Ishikawa (cell line): ENCODE data around the gene PDIA5.

Experiments used
- CEBPB ChIP-seq: IDR thresholded peaks from 2 replicates; pipeline ENCODE4 v1.6.1; 2012
- CREB1 ChIP-seq: IDR thresholded peaks from 2 replicates; pipeline ENCODE4 v1.6.1; 2012; ENCODE audit warnings: low read depth
- EGR1 ChIP-seq: IDR thresholded peaks from 2 replicates; pipeline ENCODE4 v1.6.1; 2012
- EP300 ChIP-seq: IDR thresholded peaks from 2 replicates; pipeline ENCODE4 v1.6.1; 2012; ENCODE audit warnings: borderline replicate concordance
- FOXM1 ChIP-seq: IDR thresholded peaks from 2 replicates; pipeline ENCODE4 v1.6.1; 2012; ENCODE audit warnings: low read depth, borderline replicate concordance
- NFIC ChIP-seq: IDR thresholded peaks from 2 replicates; pipeline ENCODE4 v1.6.1; 2012
- RAD21 ChIP-seq: IDR thresholded peaks from 2 replicates; pipeline ENCODE4 v1.6.1; 2012; ENCODE audit warnings: low read depth
- TAF1 ChIP-seq: IDR thresholded peaks from 2 replicates; pipeline ENCODE4 v1.6.1; 2012; ENCODE audit warnings: low read depth, mild to moderate bottlenecking
- TCF12 ChIP-seq: IDR thresholded peaks from 2 replicates; pipeline ENCODE4 v1.6.1; 2012; ENCODE audit warnings: low read depth
- TEAD4 ChIP-seq: IDR thresholded peaks from 2 replicates; pipeline ENCODE4 v1.6.1; 2012
- YY1 ChIP-seq: IDR thresholded peaks from 2 replicates; pipeline ENCODE4 v1.6.1; 2012; ENCODE audit warnings: low read depth
- ZBTB7A ChIP-seq: IDR thresholded peaks from 2 replicates; pipeline ENCODE4 v1.6.1; 2012; ENCODE audit warnings: low read depth
- TF ChIP-seq, protein P1 (sequence below): IDR thresholded peaks from 2 replicates; pipeline ENCODE4 v1.6.1; 2012; ENCODE audit warnings: low read depth, mild to moderate bottlenecking
- TF ChIP-seq, protein P2 (sequence below): IDR thresholded peaks from 2 replicates; pipeline ENCODE4 v1.6.1; 2012
- TF ChIP-seq, protein P3 (sequence below): IDR thresholded peaks from 2 replicates; pipeline ENCODE4 v1.6.1; 2012

PDIA5 gene

DNA sequence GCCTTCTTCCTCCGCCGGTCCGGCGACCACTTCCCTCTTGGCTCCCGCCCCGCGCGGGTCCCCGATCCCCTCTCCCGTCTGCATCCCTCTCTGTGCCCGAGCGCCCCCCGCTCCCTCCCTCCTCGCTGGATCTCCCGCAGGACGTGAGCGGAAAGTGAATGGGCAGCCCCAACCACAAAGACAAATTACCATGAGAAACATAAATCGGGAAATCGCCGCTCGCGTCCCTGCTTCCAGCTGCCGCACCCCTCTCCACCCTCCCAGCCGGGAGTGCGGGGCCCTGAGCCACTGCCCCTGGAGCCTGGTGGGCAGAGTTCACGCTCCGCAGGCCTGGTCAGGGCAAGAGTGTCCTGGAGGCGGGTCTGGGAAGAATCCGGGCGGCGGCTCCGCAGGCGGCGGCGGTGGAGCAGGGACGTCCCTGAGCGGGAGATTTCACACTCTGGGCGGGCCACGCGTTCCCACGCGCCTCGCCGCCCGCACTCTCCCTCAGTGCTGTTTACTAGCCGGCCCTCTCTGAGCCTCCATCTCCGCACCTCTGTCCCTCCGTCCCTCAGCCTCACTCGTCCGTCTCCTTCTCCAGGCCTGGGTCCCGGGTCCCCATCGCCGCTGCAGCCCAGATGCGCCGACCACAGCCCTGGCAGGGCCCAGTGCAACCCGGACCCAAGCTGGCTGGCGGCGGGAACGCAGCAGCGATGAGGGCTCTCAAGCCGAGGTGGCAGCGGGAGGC, 40.1 kb upstream of the PDIA5 start:
- TF ChIP-seq, protein P1, sequence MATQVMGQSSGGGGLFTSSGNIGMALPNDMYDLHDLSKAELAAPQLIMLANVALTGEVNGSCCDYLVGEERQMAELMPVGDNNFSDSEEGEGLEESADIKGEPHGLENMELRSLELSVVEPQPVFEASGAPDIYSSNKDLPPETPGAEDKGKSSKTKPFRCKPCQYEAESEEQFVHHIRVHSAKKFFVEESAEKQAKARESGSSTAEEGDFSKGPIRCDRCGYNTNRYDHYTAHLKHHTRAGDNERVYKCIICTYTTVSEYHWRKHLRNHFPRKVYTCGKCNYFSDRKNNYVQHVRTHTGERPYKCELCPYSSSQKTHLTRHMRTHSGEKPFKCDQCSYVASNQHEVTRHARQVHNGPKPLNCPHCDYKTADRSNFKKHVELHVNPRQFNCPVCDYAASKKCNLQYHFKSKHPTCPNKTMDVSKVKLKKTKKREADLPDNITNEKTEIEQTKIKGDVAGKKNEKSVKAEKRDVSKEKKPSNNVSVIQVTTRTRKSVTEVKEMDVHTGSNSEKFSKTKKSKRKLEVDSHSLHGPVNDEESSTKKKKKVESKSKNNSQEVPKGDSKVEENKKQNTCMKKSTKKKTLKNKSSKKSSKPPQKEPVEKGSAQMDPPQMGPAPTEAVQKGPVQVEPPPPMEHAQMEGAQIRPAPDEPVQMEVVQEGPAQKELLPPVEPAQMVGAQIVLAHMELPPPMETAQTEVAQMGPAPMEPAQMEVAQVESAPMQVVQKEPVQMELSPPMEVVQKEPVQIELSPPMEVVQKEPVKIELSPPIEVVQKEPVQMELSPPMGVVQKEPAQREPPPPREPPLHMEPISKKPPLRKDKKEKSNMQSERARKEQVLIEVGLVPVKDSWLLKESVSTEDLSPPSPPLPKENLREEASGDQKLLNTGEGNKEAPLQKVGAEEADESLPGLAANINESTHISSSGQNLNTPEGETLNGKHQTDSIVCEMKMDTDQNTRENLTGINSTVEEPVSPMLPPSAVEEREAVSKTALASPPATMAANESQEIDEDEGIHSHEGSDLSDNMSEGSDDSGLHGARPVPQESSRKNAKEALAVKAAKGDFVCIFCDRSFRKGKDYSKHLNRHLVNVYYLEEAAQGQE: no peak
- TF ChIP-seq, protein P2, sequence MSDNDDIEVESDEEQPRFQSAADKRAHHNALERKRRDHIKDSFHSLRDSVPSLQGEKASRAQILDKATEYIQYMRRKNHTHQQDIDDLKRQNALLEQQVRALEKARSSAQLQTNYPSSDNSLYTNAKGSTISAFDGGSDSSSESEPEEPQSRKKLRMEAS: peak; percentile 83
- TF ChIP-seq CREB1: no peak
- no peak for TF ChIP-seq CEBPB
- no peak for TF ChIP-seq TAF1

DNA sequence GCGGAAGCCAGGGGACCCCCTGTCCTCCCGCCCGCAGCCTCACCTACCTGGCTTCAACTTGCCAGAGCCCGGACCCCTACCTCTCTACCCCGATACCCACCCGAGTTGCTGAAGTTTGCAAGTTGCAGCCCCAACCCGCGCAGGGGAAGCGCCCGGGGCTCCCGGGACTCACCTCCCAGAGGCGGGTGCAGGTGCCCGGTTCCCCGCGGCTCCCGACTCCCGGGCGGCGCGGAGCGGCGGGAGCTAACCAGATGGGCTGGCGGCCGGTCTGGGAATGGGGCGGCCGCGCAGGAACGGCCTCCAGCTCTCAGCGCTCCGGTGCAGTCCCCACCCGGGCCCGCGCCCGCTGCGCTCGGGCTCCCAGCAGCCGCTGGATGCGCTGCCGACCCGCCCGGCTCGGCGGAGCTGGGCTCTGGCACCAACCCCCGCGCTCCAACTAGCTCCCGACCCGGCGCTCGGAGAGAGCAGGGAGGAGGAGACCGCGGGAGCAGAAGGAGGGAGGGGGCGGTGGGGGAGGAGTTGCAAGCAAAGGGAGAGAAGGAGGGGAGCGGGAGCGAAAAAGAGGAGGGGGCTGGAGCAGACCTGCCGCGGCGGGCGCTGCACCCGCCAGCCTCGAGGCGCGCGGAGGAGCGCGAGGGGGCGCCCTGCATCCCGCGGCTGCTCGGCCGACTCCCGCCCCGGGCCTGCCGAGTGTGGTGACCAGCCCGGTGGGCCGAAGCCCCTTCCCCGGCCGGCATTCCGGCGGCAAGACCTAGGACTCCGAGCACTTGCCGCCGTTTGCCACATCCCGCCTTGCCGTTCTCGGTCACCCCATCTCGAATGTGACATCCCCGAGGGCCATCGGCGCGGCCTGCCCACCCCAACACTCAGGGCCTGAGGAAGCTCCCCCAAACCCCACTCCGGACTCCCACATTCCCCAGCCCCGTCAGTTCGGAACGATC, 39.3 kb upstream of the PDIA5 start, which contains the start of gene SEMA5B:
SEMA5B (minus strand) TSS at position 472 of the 941 bp plus-strand sequence. CDS start 66,500 bp downstream, outside the sequence.
- TF ChIP-seq TEAD4: no peak
- TF ChIP-seq, protein P2: 0 out of 2 replicates have a peak, but pooled peaks have one; percentile 6

DNA sequence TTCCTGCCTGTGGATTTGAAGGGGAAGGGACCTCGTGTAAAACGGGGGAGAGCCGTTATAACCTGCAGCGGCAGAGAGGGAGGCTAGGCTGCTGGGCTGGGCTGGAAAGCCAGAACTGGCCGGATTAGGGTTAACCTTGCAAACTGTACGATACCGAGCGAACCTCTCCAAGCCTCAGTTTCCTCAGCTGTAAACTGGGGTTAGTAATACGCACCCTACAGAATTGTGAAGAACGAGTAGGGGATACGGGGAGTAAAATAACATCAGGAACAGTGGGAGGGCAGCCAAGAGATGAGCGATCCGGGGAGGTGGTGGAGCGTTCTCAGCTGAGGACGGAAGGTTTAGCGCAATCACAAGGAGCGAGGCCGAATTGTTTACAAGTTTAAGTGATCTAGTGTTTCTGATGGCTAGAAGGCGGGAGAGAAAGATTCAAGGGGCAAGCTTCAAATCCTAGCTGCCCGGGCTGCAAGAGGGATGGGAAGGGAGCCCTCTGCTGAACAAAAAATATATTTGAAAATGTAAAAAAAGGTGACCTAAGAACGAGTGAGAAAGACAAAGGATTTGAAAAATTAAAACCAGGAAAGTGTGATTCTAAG, 38.5 kb upstream of the PDIA5 start:
- TF ChIP-seq RAD21: peak; percentile 83
- TF ChIP-seq, protein P1: no peak
- TF ChIP-seq, protein P2: 0 out of 2 replicates have a peak, but pooled peaks have one; percentile 14

DNA sequence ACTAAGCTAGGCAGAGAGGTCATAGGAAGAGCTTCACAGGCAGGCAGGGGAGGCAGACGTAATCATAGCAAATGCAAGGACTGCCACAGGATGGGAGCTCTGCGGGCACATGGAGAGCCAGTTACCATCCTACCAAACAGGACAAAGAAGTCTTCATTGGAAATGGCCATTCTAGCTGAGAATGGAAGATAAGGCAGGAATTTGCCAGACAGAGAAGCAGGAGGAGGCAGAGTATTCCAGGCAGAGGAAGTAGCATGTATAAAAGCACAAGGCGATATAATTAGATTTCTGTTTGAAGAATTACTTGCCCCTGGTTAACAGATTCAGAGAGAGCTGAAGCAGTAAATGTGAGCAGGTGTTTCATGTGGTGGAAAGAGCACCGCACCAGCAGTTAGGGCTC, 35.8 kb upstream of the PDIA5 start:
- TF ChIP-seq CREB1 (no peak), EP300 (no peak), TEAD4 (no peak), FOXM1 (no peak), EGR1 (no peak), RAD21 (no peak), CEBPB (no peak), TCF12 (no peak), TAF1 (no peak), YY1 (no peak), ZBTB7A (no peak), NFIC (no peak)
- TF ChIP-seq, protein P3, sequence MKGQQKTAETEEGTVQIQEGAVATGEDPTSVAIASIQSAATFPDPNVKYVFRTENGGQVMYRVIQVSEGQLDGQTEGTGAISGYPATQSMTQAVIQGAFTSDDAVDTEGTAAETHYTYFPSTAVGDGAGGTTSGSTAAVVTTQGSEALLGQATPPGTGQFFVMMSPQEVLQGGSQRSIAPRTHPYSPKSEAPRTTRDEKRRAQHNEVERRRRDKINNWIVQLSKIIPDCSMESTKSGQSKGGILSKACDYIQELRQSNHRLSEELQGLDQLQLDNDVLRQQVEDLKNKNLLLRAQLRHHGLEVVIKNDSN: no peak
- TF ChIP-seq, protein P1: no peak
- TF ChIP-seq, protein P2: no peak
